ENCODE measurements around the gene ABAT. TPM values are rescaled to one million over a fixed set of nuclear protein-coding genes. Genes with fewer than 3 reads are reported as not detected.
A peak's percentile ranks its signal among the peaks of the same experiment; 100 is the strongest.

Gene ABAT
- total and polyA plus RNA-seq, 7 donors = 0.55 to 1.7 (median 0.79) TPM

DNA sequence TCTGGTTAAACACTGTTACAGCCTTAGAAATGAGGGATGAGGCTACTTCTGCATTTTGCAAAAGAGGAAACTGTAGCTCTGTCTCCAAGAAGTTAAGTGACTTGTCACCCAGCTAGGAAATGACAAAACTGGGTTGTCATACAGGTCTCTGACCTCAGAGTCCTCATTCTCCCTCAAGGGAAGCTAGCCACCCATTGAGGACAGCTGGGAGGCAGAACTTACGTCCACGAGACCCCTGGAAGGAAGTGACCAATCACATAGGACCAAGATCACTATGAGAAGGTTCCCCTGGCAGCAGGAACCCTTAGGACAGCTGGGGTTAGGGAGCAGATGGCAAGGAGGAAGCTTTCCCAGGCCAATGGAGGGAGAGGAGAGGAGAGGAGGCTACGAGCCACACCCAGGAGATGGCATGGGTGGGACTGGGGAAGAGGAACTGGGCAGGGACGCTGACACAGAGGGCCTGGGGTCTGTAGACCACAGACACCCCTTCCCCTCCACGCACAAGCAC, 41.7 kb upstream of the ABAT start:
- intact Hi-C loops (cut with DNase I) = no loop called here
- Histone ChIP-seq H3K4me3 (no peak overlapping the region), H3K4me1 (no peaks in the 10 kb centered on the region), H3K36me3 (ENCODE audit: insufficient read depth in 1 of 2, low read depth in 1 of 2) (peaks cover 14 to 99% of the 10 kb centered on the region in 2 donors), H3K27me3 (ENCODE audit: insufficient read depth in 3 of 3, low read length in 2 of 3) (no peaks in the 10 kb centered on the region), H3K9me3 (no peaks in the 10 kb centered on the region), H3K27ac (no peak overlapping the region)
- DNase-seq (peak; percentile 29 to 64), ATAC-seq (peak; percentile 11 to 48 (median 30))
- TF ChIP-seq CTCF (IDR thresholded peaks at IDR 0.05) = no peak
- 69 to 76% (median 69%) methylated on average over 4 to 5 of the region's 5 CpGs for WGBS, 3 donors

GRCh38 chr16:8634991-8635736, 39.3 kb upstream of the ABAT start:
- H3K27me3 ChIP-seq (ENCODE audit: insufficient read depth in 3 of 3, low read length in 2 of 3) = no peaks in the 10 kb centered on the region
- WGBS, 3 donors = 80 to 84% (median 82%) methylated on average over 18 of the region's 18 CpGs
- peaks cover 5 to 99% of the 10 kb centered on the region in 2 donors for H3K36me3 ChIP-seq (ENCODE audit: insufficient read depth in 1 of 2, low read depth in 1 of 2)
- H3K4me3 ChIP-seq = no peak overlapping the region
- intact Hi-C loops (cut with DNase I) = no loop called here
- DNase-seq (no peak), ATAC-seq (no peak)
- H3K27ac ChIP-seq = no peak overlapping the region
- TF ChIP-seq CTCF (IDR thresholded peaks at IDR 0.05) = no peak
- no peaks in the 10 kb centered on the region for H3K4me1 ChIP-seq
- no peaks in the 10 kb centered on the region for H3K9me3 ChIP-seq

DNA sequence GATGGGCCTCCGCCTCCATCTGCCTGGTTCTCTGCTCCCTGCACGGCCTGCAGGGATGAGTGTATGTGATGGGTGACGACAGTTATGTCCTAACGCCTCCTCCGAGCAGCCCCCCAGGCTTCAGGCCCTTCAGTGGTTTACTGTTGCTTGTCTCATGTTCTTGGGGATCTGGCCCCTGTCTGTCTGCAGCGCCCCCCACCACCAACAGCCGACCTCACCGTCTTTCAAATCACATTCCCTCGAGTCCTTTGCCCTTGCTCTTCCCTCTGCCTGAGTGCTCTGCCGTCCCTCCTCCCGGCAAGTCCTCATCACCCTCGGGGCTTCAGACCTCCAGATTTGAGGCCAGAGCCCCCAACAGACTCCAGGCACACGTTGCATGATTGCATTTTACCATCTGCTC, 34.7 kb upstream of the ABAT start:
- ATAC-seq = no peak
- no peak overlapping the region for H3K27ac ChIP-seq
- 74 to 81% (median 77%) methylated on average over 12 to 13 of the region's 13 CpGs for WGBS, 3 donors

GRCh38 chr16:8641671-8642070, 32.7 kb upstream of the ABAT start:
- ATAC-seq = peak in 1 of 4 donors; percentile 11
- no peak overlapping the region for H3K27ac ChIP-seq
- 57 to 77% (median 77%) methylated on average over 9 of the region's 9 CpGs for WGBS, 3 donors
- H3K36me3 ChIP-seq (ENCODE audit: insufficient read depth in 1 of 2, low read depth in 1 of 2) = peaks cover 3 to 95% of the 10 kb centered on the region in 2 donors
- no peak for TF ChIP-seq CTCF (IDR thresholded peaks at IDR 0.05)
- no peak overlapping the region for H3K4me3 ChIP-seq
- intact Hi-C loops (cut with DNase I) = no loop called here
- no peaks in the 10 kb centered on the region for H3K9me3 ChIP-seq
- no peaks in the 10 kb centered on the region for H3K4me1 ChIP-seq
- no peak for DNase-seq
- H3K27me3 ChIP-seq (ENCODE audit: insufficient read depth in 3 of 3, low read length in 2 of 3) = no peaks in the 10 kb centered on the region

More for the DNA sequence above, 34.7 kb upstream of the ABAT start:
- no peaks in the 10 kb centered on the region for H3K4me1 ChIP-seq
- intact Hi-C loops (cut with DNase I) = no loop called here
- DNase-seq = no peak
- no peaks in the 10 kb centered on the region for H3K9me3 ChIP-seq
- no peaks in the 10 kb centered on the region for H3K27me3 ChIP-seq (ENCODE audit: insufficient read depth in 3 of 3, low read length in 2 of 3)
- no peak overlapping the region for H3K4me3 ChIP-seq
- peaks cover 3 to 95% of the 10 kb centered on the region in 2 donors for H3K36me3 ChIP-seq (ENCODE audit: insufficient read depth in 1 of 2, low read depth in 1 of 2)
- TF ChIP-seq CTCF (IDR thresholded peaks at IDR 0.05) = no peak
